Spinal cord (tissue), 10 donors: ENCODE results near the gene PTPRF. TPM values are rescaled to one million over a fixed set of nuclear protein-coding genes. Genes with fewer than 3 reads are reported as not detected.
A peak's percentile ranks its signal among the peaks of the same experiment; 100 is the strongest.

Experiments
- DNase-seq, 6 donors: peaks; one replicate each; pipeline versions ENCODE4 v3.0.0 to v3.0.0-alpha.2; 2013 to 2015; ENCODE audit warnings: low spot score in 6 of 6, low read depth in 4 of 6
- H3K27ac ChIP-seq: one replicate; pipeline ENCODE4 v1.5.1; 2013; ENCODE audit warnings: low read depth, low read length, control low read depth
- H3K27me3 ChIP-seq: one replicate; pipeline ENCODE4 v1.6.1; 2013; ENCODE audit warnings: low read length; ENCODE audit not compliant: control insufficient read depth, insufficient read depth
- H3K36me3 ChIP-seq: one replicate; pipeline ENCODE4 v1.6.1; 2013; ENCODE audit warnings: low read length; ENCODE audit not compliant: control insufficient read depth, insufficient read depth
- H3K4me1 ChIP-seq: one replicate; pipeline ENCODE4 v1.6.1; 2013; ENCODE audit warnings: low read length; ENCODE audit not compliant: control insufficient read depth, insufficient read depth
- H3K4me3 ChIP-seq: one replicate; pipeline ENCODE4 v1.5.1; 2013; ENCODE audit warnings: low read depth, low read length, control low read depth
- H3K9me3 ChIP-seq: one replicate; pipeline ENCODE4 v1.6.1; 2013; ENCODE audit warnings: low read length; ENCODE audit not compliant: control insufficient read depth, insufficient read depth
- WGBS: methylation state at CpG from one replicate; pipeline ENCODE4 v1.1.5; 2013; ENCODE audit warnings: missing lambda C conversion rate; ENCODE audit not compliant: insufficient coverage; 5-methylcytosine and 5-hydroxymethylcytosine counted together
- polyA plus RNA-seq, 2 donors: library from polyadenylated mRNA; unstranded; fragments of 120-200 nt; gene quantifications; one replicate each; pipeline ENCODE4 v1.2.1, GENCODE V29; 2013; ENCODE audit not compliant: insufficient read length in 2 of 2
- total RNA-seq, 2 donors: library from RNA; depleted of rRNA in 1 of 2; stranded (reverse); fragments of 120-200 nt in 1 of 2; fragments of >200 nt in 1 of 2; gene quantifications; one replicate each; pipeline versions ENCODE4 v1.2.3 to v1.2.4, GENCODE V29; 2013 to 2014
- donor health status: healthy.

Gene PTPRF
- total and polyA plus RNA-seq, 4 donors = 51.0 to 114 (median 92.4) TPM

- peaks cover 81% of the 10 kb centered on the region for H3K36me3 ChIP-seq
Observed at GRCh38 chr1:43673261-43673660, 142.6 kb downstream of the PTPRF start.

More at GRCh38 chr1:43673261-43673660, 142.6 kb downstream of the PTPRF start:
- WGBS = 100% methylated on average over 1 of the region's 7 CpGs
- DNase-seq = peak in 1 of 6 donors; percentile 6
- no peaks in the 10 kb centered on the region for H3K4me1 ChIP-seq
- H3K4me3 ChIP-seq = no peak overlapping the region
- no peak overlapping the region for H3K27ac ChIP-seq
- no peaks in the 10 kb centered on the region for H3K27me3 ChIP-seq
- H3K9me3 ChIP-seq = no peaks in the 10 kb centered on the region

Other genes starting within 250 kb of the PTPRF start
- gene C1orf210, start 245.3 kb upstream of the PTPRF start, total RNA-seq = under 1 TPM in 1 of 2 donors, not detected in 1; 0.10 TPM
- gene C1orf210, start 245.3 kb upstream of the PTPRF start, polyA plus RNA-seq = under 1 TPM in 1 of 2 donors, not detected in 1; 0.18 TPM
- gene TIE1, start 229.9 kb upstream of the PTPRF start, total RNA-seq = 10 to 100 TPM; 16.3 to 32.3 TPM
- gene TIE1, start 229.9 kb upstream of the PTPRF start, polyA plus RNA-seq = 10 to 100 TPM; 24.5 to 27.5 TPM
- gene MPL, start 193.1 kb upstream of the PTPRF start, total RNA-seq = under 1 TPM; 0.11 to 0.30 TPM
- 1 to 10 TPM in 1 of 2 donors, under 1 TPM in 1; 0.51 to 1.2 TPM for gene MPL, start 193.1 kb upstream of the PTPRF start, polyA plus RNA-seq
- 10 to 100 TPM; 11.1 to 16.3 TPM for gene CDC20, start 171.9 kb upstream of the PTPRF start, total RNA-seq
- 10 to 100 TPM; 19.5 to 21.6 TPM for gene CDC20, start 171.9 kb upstream of the PTPRF start, polyA plus RNA-seq
- 10 to 100 TPM; 50.5 to 66.5 TPM for gene ELOVL1, start 162.9 kb upstream of the PTPRF start, total RNA-seq
- gene ELOVL1, start 162.9 kb upstream of the PTPRF start, polyA plus RNA-seq = 100 to 1,000 TPM in 1 of 2 donors, 10 to 100 TPM in 1; 88.2 to 101 TPM
- 10 to 100 TPM; 31.1 to 39.7 TPM for gene MED8, start 141.1 kb upstream of the PTPRF start, total RNA-seq
- 10 to 100 TPM; 39.2 to 45.7 TPM for gene MED8, start 141.1 kb upstream of the PTPRF start, polyA plus RNA-seq
- gene SZT2, start 141.0 kb upstream of the PTPRF start, total RNA-seq = 10 to 100 TPM; 26.9 to 28.6 TPM
- 10 to 100 TPM; 23.1 to 37.8 TPM for gene SZT2, start 141.0 kb upstream of the PTPRF start, polyA plus RNA-seq
- 10 to 100 TPM; 23.4 to 88.1 TPM for gene HYI, start 77.0 kb upstream of the PTPRF start, total RNA-seq
- gene HYI, start 77.0 kb upstream of the PTPRF start, polyA plus RNA-seq = 10 to 100 TPM; 51.9 to 63.7 TPM
- 10 to 100 TPM; 45.7 to 48.9 TPM for gene KDM4A, start 119.3 kb downstream of the PTPRF start, total RNA-seq
- 10 to 100 TPM; 46.7 to 53.8 TPM for gene KDM4A, start 119.3 kb downstream of the PTPRF start, polyA plus RNA-seq
- gene ST3GAL3, start 176.7 kb downstream of the PTPRF start, total RNA-seq = 10 to 100 TPM; 29.6 to 39.5 TPM
- gene ST3GAL3, start 176.7 kb downstream of the PTPRF start, polyA plus RNA-seq = 10 to 100 TPM; 66.2 to 71.0 TPM